HepG2 (cell line): Measurements from ENCODE around the gene DHRS11. TPM values are rescaled to one million over a fixed set of nuclear protein-coding genes. Genes with fewer than 3 reads are reported as not detected.

Source experiments
- CHCHD3 ChIP-seq: sonication (generic); formaldehyde crosslinking; IDR thresholded peaks from 2 replicates; pipeline ENCODE4 v1.8.0; 2022; ENCODE audit warnings: mild to moderate bottlenecking, missing genetic modification reagents, moderate library complexity
- NCOA2 ChIP-seq: sonication (generic); formaldehyde crosslinking; IDR thresholded peaks from 2 replicates; pipeline ENCODE4 v1.8.0; 2022; ENCODE audit warnings: inconsistent platforms
- NR2F2 ChIP-seq: IDR thresholded peaks from 2 replicates; pipeline ENCODE4 v1.6.1; 2012; ENCODE audit warnings: low read depth, inconsistent platforms, borderline replicate concordance
- PHF20 ChIP-seq: sonication (generic); formaldehyde crosslinking; IDR thresholded peaks from 2 replicates; pipeline ENCODE4 v1.5.0; 2020; ENCODE audit warnings: mild to moderate bottlenecking, missing genetic modification reagents
- REXO4 ChIP-seq: sonication (generic); formaldehyde crosslinking; IDR thresholded peaks from 2 replicates; pipeline ENCODE4 v1.8.0; 2022; ENCODE audit warnings: missing genetic modification reagents, mild to moderate bottlenecking, borderline replicate concordance
- SMAD1 ChIP-seq: sonication (generic); formaldehyde crosslinking; IDR thresholded peaks from 2 replicates; pipeline ENCODE4 v1.4.0; 2020; ENCODE audit warnings: missing genetic modification reagents, low read depth, mild to moderate bottlenecking, borderline replicate concordance
- ZFX ChIP-seq: sonication (generic); formaldehyde crosslinking; IDR thresholded peaks from 2 replicates; pipeline ENCODE4 v1.4.0; 2020; ENCODE audit warnings: mild to moderate bottlenecking, low read depth, missing genetic modification reagents, moderate library complexity
- ZNF367 ChIP-seq: sonication (generic); formaldehyde crosslinking; IDR thresholded peaks from 2 replicates; pipeline ENCODE4 v1.4.0; 2020; ENCODE audit warnings: missing genetic modification reagents, borderline replicate concordance
- polyA plus RNA-seq, 8 experiments: library from polyadenylated mRNA; depleted of rRNA in 3 of 8; stranded (reverse) in 7 of 8; unstranded in 1 of 8; fragments of >200 nt; fragmentation: Illumina TruSeq in 4 of 8; extraction: Trizol in 4 of 8; gene quantifications; 2 replicates each; pipeline versions ENCODE4 v1.2.1 to v1.2.3, GENCODE V29; 2011 to 2016; ENCODE audit warnings: low read depth in 4 of 8, missing spikeins in 1 of 8, mixed read lengths in 1 of 8; ENCODE audit not compliant: insufficient read depth in 1 of 8
- total RNA-seq, 5 experiments: library from RNA; depleted of rRNA; stranded (reverse); fragments of >200 nt; fragmentation: Illumina TruSeq; extraction: Trizol; gene quantifications; 2 replicates each; pipeline ENCODE4 v1.2.3, GENCODE V29; 2016; ENCODE audit warnings: low read depth in 1 of 5
- TF ChIP-seq, protein P1 (sequence below): IDR thresholded peaks from 2 replicates; pipeline ENCODE4 v1.6.1; 2012; ENCODE audit warnings: low read length, improper control_type of control experiment
- TF ChIP-seq, protein P2 (sequence below): sonication (generic); formaldehyde crosslinking; IDR thresholded peaks from 2 replicates; pipeline ENCODE4 v1.4.0; 2020; ENCODE audit warnings: missing genetic modification reagents
- TF ChIP-seq, protein P3 (sequence below): sonication (generic); formaldehyde crosslinking; IDR thresholded peaks from 2 replicates; pipeline ENCODE4 v1.4.0; 2020; ENCODE audit warnings: mild to moderate bottlenecking, missing genetic modification reagents
- TF ChIP-seq, protein P4 (sequence below): sonication (generic); formaldehyde crosslinking; IDR thresholded peaks from 2 replicates; pipeline ENCODE4 v1.5.0; 2020; ENCODE audit warnings: missing genetic modification reagents
- TF ChIP-seq, protein P5 (sequence below): sonication (generic); formaldehyde crosslinking; IDR thresholded peaks from 2 replicates; pipeline ENCODE4 v1.8.0; 2022; ENCODE audit warnings: mild to moderate bottlenecking, missing genetic modification reagents, borderline replicate concordance

DHRS11 gene
- total and polyA plus RNA-seq, 2 of the 13 experiments (the other 11 are each of a cell fraction or from before 2014, with no cell fraction given), result 28.4 to 41.9 TPM

DNA sequence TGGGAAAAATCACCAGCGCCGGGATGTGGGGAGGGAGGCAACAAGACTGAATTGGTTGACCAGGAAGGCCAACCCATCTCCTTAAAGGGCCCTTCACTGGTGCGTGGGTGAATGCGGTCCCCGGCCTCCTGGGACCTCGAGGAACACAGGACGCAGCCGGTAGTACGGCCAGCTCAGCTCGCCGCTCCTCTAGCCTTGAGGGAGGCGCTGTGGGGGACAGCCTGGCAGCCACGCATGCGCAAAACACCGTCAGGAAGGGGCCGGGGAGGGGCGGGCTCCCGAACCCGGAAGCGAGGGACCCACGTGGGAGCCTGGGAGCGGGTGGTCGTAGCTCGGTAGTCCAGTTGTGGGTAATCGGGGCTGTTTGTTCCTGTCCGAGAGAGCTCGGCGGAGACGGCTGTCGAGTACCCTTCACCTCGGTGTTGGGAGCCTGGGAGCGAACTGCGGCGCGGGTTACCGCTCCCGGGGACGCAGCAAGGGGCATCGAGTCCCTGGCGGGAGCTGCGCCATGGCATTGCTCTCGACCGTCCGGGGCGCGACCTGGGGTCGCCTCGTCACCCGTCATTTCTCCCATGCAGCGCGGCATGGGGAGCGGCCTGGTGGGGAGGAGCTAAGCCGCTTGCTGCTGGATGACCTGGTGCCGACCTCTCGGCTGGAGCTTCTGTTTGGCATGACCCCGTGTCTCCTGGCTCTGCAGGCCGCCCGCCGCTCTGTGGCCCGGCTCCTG lies 9.8 kb downstream of the DHRS11 start, which contains the start of gene MRM1 (continued):
- TF ChIP-seq, protein P1, sequence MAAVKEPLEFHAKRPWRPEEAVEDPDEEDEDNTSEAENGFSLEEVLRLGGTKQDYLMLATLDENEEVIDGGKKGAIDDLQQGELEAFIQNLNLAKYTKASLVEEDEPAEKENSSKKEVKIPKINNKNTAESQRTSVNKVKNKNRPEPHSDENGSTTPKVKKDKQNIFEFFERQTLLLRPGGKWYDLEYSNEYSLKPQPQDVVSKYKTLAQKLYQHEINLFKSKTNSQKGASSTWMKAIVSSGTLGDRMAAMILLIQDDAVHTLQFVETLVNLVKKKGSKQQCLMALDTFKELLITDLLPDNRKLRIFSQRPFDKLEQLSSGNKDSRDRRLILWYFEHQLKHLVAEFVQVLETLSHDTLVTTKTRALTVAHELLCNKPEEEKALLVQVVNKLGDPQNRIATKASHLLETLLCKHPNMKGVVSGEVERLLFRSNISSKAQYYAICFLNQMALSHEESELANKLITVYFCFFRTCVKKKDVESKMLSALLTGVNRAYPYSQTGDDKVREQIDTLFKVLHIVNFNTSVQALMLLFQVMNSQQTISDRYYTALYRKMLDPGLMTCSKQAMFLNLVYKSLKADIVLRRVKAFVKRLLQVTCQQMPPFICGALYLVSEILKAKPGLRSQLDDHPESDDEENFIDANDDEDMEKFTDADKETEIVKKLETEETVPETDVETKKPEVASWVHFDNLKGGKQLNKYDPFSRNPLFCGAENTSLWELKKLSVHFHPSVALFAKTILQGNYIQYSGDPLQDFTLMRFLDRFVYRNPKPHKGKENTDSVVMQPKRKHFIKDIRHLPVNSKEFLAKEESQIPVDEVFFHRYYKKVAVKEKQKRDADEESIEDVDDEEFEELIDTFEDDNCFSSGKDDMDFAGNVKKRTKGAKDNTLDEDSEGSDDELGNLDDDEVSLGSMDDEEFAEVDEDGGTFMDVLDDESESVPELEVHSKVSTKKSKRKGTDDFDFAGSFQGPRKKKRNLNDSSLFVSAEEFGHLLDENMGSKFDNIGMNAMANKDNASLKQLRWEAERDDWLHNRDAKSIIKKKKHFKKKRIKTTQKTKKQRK, result no peak
- TF ChIP-seq NCOA2 (peak; percentile 48), ZFX (CRISPR knock-in tag) (peak; percentile 70), PHF20 (no peak; the same call in 1 of the 2 replicates), CHCHD3 (no peak; the same call in 1 of the 2 replicates), SMAD1 (no peak; the same call in 1 of the 2 replicates), NR2F2 (peak; percentile 61; the same call in 1 of the 2 replicates), REXO4 (CRISPR knock-in tag) (no peak), ZNF367 (no peak)
- TF ChIP-seq, protein P2, sequence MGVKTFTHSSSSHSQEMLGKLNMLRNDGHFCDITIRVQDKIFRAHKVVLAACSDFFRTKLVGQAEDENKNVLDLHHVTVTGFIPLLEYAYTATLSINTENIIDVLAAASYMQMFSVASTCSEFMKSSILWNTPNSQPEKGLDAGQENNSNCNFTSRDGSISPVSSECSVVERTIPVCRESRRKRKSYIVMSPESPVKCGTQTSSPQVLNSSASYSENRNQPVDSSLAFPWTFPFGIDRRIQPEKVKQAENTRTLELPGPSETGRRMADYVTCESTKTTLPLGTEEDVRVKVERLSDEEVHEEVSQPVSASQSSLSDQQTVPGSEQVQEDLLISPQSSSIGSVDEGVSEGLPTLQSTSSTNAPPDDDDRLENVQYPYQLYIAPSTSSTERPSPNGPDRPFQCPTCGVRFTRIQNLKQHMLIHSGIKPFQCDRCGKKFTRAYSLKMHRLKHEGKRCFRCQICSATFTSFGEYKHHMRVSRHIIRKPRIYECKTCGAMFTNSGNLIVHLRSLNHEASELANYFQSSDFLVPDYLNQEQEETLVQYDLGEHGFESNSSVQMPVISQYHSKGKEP (CRISPR knock-in tag), result no peak
- TF ChIP-seq, protein P3, sequence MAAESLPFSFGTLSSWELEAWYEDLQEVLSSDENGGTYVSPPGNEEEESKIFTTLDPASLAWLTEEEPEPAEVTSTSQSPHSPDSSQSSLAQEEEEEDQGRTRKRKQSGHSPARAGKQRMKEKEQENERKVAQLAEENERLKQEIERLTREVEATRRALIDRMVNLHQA (CRISPR knock-in tag), result no peak
- TF ChIP-seq, protein P4, sequence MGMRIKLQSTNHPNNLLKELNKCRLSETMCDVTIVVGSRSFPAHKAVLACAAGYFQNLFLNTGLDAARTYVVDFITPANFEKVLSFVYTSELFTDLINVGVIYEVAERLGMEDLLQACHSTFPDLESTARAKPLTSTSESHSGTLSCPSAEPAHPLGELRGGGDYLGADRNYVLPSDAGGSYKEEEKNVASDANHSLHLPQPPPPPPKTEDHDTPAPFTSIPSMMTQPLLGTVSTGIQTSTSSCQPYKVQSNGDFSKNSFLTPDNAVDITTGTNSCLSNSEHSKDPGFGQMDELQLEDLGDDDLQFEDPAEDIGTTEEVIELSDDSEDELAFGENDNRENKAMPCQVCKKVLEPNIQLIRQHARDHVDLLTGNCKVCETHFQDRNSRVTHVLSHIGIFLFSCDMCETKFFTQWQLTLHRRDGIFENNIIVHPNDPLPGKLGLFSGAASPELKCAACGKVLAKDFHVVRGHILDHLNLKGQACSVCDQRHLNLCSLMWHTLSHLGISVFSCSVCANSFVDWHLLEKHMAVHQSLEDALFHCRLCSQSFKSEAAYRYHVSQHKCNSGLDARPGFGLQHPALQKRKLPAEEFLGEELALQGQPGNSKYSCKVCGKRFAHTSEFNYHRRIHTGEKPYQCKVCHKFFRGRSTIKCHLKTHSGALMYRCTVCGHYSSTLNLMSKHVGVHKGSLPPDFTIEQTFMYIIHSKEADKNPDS (CRISPR knock-in tag), result no peak
- TF ChIP-seq, protein P5, sequence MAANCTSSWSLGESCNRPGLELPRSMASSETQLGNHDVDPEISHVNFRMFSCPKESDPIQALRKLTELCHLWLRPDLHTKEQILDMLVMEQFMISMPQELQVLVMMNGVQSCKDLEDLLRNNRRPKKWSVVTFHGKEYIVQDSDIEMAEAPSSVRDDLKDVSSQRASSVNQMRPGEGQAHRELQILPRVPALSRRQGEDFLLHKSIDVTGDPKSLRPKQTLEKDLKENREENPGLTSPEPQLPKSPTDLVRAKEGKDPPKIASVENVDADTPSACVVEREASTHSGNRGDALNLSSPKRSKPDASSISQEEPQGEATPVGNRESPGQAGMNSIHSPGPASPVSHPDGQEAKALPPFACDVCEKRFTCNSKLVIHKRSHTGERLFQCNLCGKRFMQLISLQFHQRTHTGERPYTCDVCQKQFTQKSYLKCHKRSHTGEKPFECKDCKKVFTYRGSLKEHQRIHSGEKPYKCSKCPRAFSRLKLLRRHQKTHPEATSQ, result no peak; the same call in 1 of the 2 replicates
